CD8-positive, alpha-beta memory T cell (primary cell): Measurements from ENCODE around the gene SLC6A6. TPM values are rescaled to one million over a fixed set of nuclear protein-coding genes. Genes with fewer than 3 reads are reported as not detected.

ENCODE experiments used
- CTCF ChIA-PET: fragments of 350-600 bp; sonication (Branson Sonifier 250); formaldehyde crosslinking; loops from one replicate; lab custom pipeline; 2021; ENCODE audit warnings: antibody characterized with exemption; lab: Charles Lee
- POLR2A ChIA-PET: fragments of 350-600 bp; sonication (Branson Sonifier 250); formaldehyde crosslinking; loops from one replicate; lab custom pipeline; 2021; ENCODE audit warnings: antibody characterized with exemption; lab: Charles Lee
- DNase-seq, 5 donors: peaks; one replicate each; pipeline versions ENCODE4 v3.0.0 to v3.0.0-alpha.2; 2020 to 2022; ENCODE audit warnings: mixed read lengths in 1 of 5
- H3K27ac ChIP-seq: one replicate; pipeline ENCODE4 v1.7.0; 2013; ENCODE audit warnings: low read depth, mild to moderate bottlenecking, low read length, moderate library complexity
- H3K27me3 ChIP-seq: 2 replicates; pipeline ENCODE4 v1.7.0; 2013; ENCODE audit warnings: low read length, mild to moderate bottlenecking; ENCODE audit not compliant: insufficient read depth, poor library complexity, severe bottlenecking
- H3K36me3 ChIP-seq: 2 replicates; pipeline ENCODE4 v1.7.0; 2013; ENCODE audit warnings: mild to moderate bottlenecking, low read length, moderate library complexity; ENCODE audit not compliant: insufficient read depth
- H3K4me1 ChIP-seq: 2 replicates; pipeline ENCODE4 v1.7.0; 2013; ENCODE audit warnings: mild to moderate bottlenecking, low read length, moderate library complexity; ENCODE audit not compliant: insufficient read depth
- H3K4me3 ChIP-seq: 2 replicates; pipeline ENCODE4 v1.7.0; 2013; ENCODE audit warnings: mild to moderate bottlenecking, low read length
- H3K9me3 ChIP-seq: 2 replicates; pipeline ENCODE4 v1.7.0; 2013; ENCODE audit warnings: mild to moderate bottlenecking, low read length
- H3K27ac Mint-ChIP-seq, 8 donors: one replicate each; pipeline ENCODE4 v1.8.0; 2020 to 2021; ENCODE audit warnings: mixed read lengths in 8 of 8, mild to moderate bottlenecking in 6 of 8, inconsistent platforms in 3 of 8, moderate library complexity in 3 of 8
- H3K27me3 Mint-ChIP-seq, 2 donors: one replicate each; pipeline ENCODE4 v1.8.0; 2020 to 2021; ENCODE audit warnings: mixed read lengths in 2 of 2, mild to moderate bottlenecking in 1 of 2, moderate library complexity in 1 of 2
- H3K36me3 Mint-ChIP-seq, 3 donors: one replicate each; pipeline ENCODE4 v1.8.0; 2020 to 2021; ENCODE audit warnings: mixed read lengths in 3 of 3, inconsistent platforms in 1 of 3, mild to moderate bottlenecking in 1 of 3
- H3K4me1 Mint-ChIP-seq, 3 donors: one replicate each; pipeline ENCODE4 v1.8.0; 2020 to 2021; ENCODE audit warnings: mixed read lengths in 3 of 3, inconsistent platforms in 1 of 3, mild to moderate bottlenecking in 1 of 3
- H3K4me3 Mint-ChIP-seq, 7 donors: one replicate each; pipeline ENCODE4 v1.8.0; 2020 to 2021; ENCODE audit warnings: mixed read lengths in 7 of 7, mild to moderate bottlenecking in 6 of 7, moderate library complexity in 4 of 7, inconsistent platforms in 2 of 7
- H3K9me3 Mint-ChIP-seq, 5 donors: one replicate each; pipeline ENCODE4 v1.8.0; 2020 to 2022; ENCODE audit warnings: mixed read lengths in 5 of 5, mild to moderate bottlenecking in 3 of 5, moderate library complexity in 2 of 5, inconsistent platforms in 1 of 5
- polyA plus RNA-seq: library from polyadenylated mRNA; unstranded; fragments of 300-500 nt; fragmentation: Illumina TruSeq; gene quantifications from one replicate; pipeline ENCODE4 v1.2.3, GENCODE V29; 2021
- total RNA-seq, 2 experiments: library from RNA; stranded (reverse); gene quantifications; one replicate each; pipeline ENCODE4 v1.2.3, GENCODE V29; 2021

SLC6A6 gene
- total and polyA plus RNA-seq, 3 experiments from 2014 or later = 6.6 to 44.6 (median 44.5) TPM

GRCh38 chr3:14503033-14503705 lies 100.8 kb downstream of the SLC6A6 start:
- no peak overlapping the region for H3K4me3 Mint-ChIP-seq
- ChIA-PET POLR2A (no interaction called here), CTCF (no interaction called here)
- Histone ChIP-seq H3K36me3 (no peaks in the 10 kb centered on the region), H3K27ac (no peak overlapping the region), H3K27me3 (no peaks in the 10 kb centered on the region), H3K4me3 (no peak overlapping the region), H3K9me3 (no peaks in the 10 kb centered on the region), H3K4me1 (no peaks in the 10 kb centered on the region)
- peaks cover 0 to 3% (median 0%) of the 10 kb centered on the region in 3 donors for H3K4me1 Mint-ChIP-seq
- peaks cover 4 to 8% of the 10 kb centered on the region in 2 donors for H3K27me3 Mint-ChIP-seq
- no peak overlapping the region for H3K27ac Mint-ChIP-seq
- no peak for DNase-seq
- H3K36me3 Mint-ChIP-seq = peaks cover 0 to 10% (median 0%) of the 10 kb centered on the region in 3 donors
- peaks cover 15 to 22% (median 20%) of the 10 kb centered on the region in 5 donors for H3K9me3 Mint-ChIP-seq

- H3K4me1 Mint-ChIP-seq = peaks cover 0 to 6% (median 4%) of the 10 kb centered on the region in 3 donors
- ChIA-PET POLR2A (no interaction called here), CTCF (no interaction called here)
- peaks cover 4 to 8% of the 10 kb centered on the region in 2 donors for H3K27me3 Mint-ChIP-seq
- H3K27me3 ChIP-seq = no peaks in the 10 kb centered on the region
- H3K9me3 Mint-ChIP-seq = peaks cover 15 to 22% (median 20%) of the 10 kb centered on the region in 5 donors
- H3K4me1 ChIP-seq = no peaks in the 10 kb centered on the region
- no peaks in the 10 kb centered on the region for H3K9me3 ChIP-seq
- H3K4me3 Mint-ChIP-seq = no peak overlapping the region
- DNase-seq = no peak
- peaks cover 0 to 10% (median 0%) of the 10 kb centered on the region in 3 donors for H3K36me3 Mint-ChIP-seq
- H3K4me3 ChIP-seq = no peak overlapping the region
- no peaks in the 10 kb centered on the region for H3K36me3 ChIP-seq
- H3K27ac Mint-ChIP-seq = no peak overlapping the region
- no peak overlapping the region for H3K27ac ChIP-seq
Observed at GRCh38 chr3:14503706-14504065, 101.3 kb downstream of the SLC6A6 start.

GRCh38 chr3:14505001-14505802 lies 102.8 kb downstream of the SLC6A6 start:
- Histone ChIP-seq H3K36me3 (no peaks in the 10 kb centered on the region), H3K4me3 (no peak overlapping the region), H3K9me3 (no peaks in the 10 kb centered on the region), H3K4me1 (no peaks in the 10 kb centered on the region), H3K27me3 (no peaks in the 10 kb centered on the region), H3K27ac (no peak overlapping the region)
- Mint-ChIP-seq H3K36me3 (peaks cover 0 to 10% (median 0%) of the 10 kb centered on the region in 3 donors), H3K4me3 (no peak overlapping the region), H3K27ac (no peak overlapping the region), H3K27me3 (peaks cover 4 to 8% of the 10 kb centered on the region in 2 donors), H3K9me3 (peaks cover 15 to 22% (median 20%) of the 10 kb centered on the region in 5 donors), H3K4me1 (peaks cover 0 to 10% (median 9%) of the 10 kb centered on the region in 3 donors)
- POLR2A ChIA-PET = no interaction called here
- DNase-seq = no peak
- CTCF ChIA-PET = no interaction called here

GRCh38 chr3:14505803-14506500 lies 103.5 kb downstream of the SLC6A6 start:
- Histone ChIP-seq H3K4me3 (no peak overlapping the region), H3K36me3 (no peaks in the 10 kb centered on the region), H3K4me1 (no peaks in the 10 kb centered on the region), H3K27ac (no peak overlapping the region), H3K27me3 (no peaks in the 10 kb centered on the region), H3K9me3 (no peaks in the 10 kb centered on the region)
- H3K4me3 Mint-ChIP-seq = no peak overlapping the region
- peaks cover 15 to 20% (median 16%) of the 10 kb centered on the region in 5 donors for H3K9me3 Mint-ChIP-seq
- POLR2A ChIA-PET = no interaction called here
- no peak for DNase-seq
- peaks cover 0 to 10% (median 9%) of the 10 kb centered on the region in 3 donors for H3K4me1 Mint-ChIP-seq
- H3K36me3 Mint-ChIP-seq = peaks cover 0 to 10% (median 0%) of the 10 kb centered on the region in 3 donors
- H3K27me3 Mint-ChIP-seq = peaks cover 4 to 8% of the 10 kb centered on the region in 2 donors
- CTCF ChIA-PET = no interaction called here
- H3K27ac Mint-ChIP-seq = no peak overlapping the region

GRCh38 chr3:14506626-14507304 lies 104.4 kb downstream of the SLC6A6 start:
- Mint-ChIP-seq H3K27ac (no peak overlapping the region), H3K36me3 (peaks cover 0 to 8% (median 0%) of the 10 kb centered on the region in 3 donors), H3K4me3 (no peak overlapping the region), H3K9me3 (peaks cover 10 to 17% (median 13%) of the 10 kb centered on the region in 5 donors), H3K4me1 (peaks cover 0 to 10% (median 9%) of the 10 kb centered on the region in 3 donors), H3K27me3 (peaks cover 4 to 8% of the 10 kb centered on the region in 2 donors)
- Histone ChIP-seq H3K27ac (no peak overlapping the region), H3K27me3 (no peaks in the 10 kb centered on the region), H3K36me3 (no peaks in the 10 kb centered on the region), H3K9me3 (no peaks in the 10 kb centered on the region), H3K4me3 (no peak overlapping the region), H3K4me1 (no peaks in the 10 kb centered on the region)
- CTCF ChIA-PET = no interaction called here
- POLR2A ChIA-PET = no interaction called here
- no peak for DNase-seq

GRCh38 chr3:14507305-14507741 lies 104.9 kb downstream of the SLC6A6 start:
- H3K4me1 ChIP-seq = no peaks in the 10 kb centered on the region
- H3K27me3 ChIP-seq = no peaks in the 10 kb centered on the region
- Mint-ChIP-seq H3K9me3 (peaks cover 7 to 13% (median 9%) of the 10 kb centered on the region in 5 donors), H3K27me3 (peaks cover 4 to 8% of the 10 kb centered on the region in 2 donors), H3K36me3 (peaks cover 0 to 6% (median 0%) of the 10 kb centered on the region in 3 donors), H3K4me1 (peaks cover 0 to 10% (median 9%) of the 10 kb centered on the region in 3 donors), H3K27ac (peak overlapping the region in 1 of 8 donors; percentile 50), H3K4me3 (no peak overlapping the region)
- no peaks in the 10 kb centered on the region for H3K9me3 ChIP-seq
- DNase-seq = no peak
- POLR2A ChIA-PET = no interaction called here
- no peak overlapping the region for H3K4me3 ChIP-seq
- H3K36me3 ChIP-seq = no peaks in the 10 kb centered on the region
- CTCF ChIA-PET = no interaction called here
- no peak overlapping the region for H3K27ac ChIP-seq

- H3K27me3 Mint-ChIP-seq = peaks cover 4 to 8% of the 10 kb centered on the region in 2 donors
- Histone ChIP-seq H3K4me3 (no peak overlapping the region), H3K27me3 (no peaks in the 10 kb centered on the region), H3K27ac (no peak overlapping the region), H3K4me1 (no peaks in the 10 kb centered on the region), H3K36me3 (no peaks in the 10 kb centered on the region), H3K9me3 (no peaks in the 10 kb centered on the region)
- peaks cover 2 to 8% (median 5%) of the 10 kb centered on the region in 5 donors for H3K9me3 Mint-ChIP-seq
- POLR2A ChIA-PET = no interaction called here
- CTCF ChIA-PET = interaction anchor here (0.9 to 2.4 kb wide), 5 partner anchors 23 to 762 kb away, joined by 3 to 10 read pairs (median 4); no protein-coding TSS in a partner anchor
- peaks cover 0 to 5% (median 0%) of the 10 kb centered on the region in 3 donors for H3K36me3 Mint-ChIP-seq
- peak overlapping the region in 1 of 8 donors; percentile 50 for H3K27ac Mint-ChIP-seq
- no peak overlapping the region for H3K4me3 Mint-ChIP-seq
- H3K4me1 Mint-ChIP-seq = peaks cover 0 to 10% (median 9%) of the 10 kb centered on the region in 3 donors
- DNase-seq = no peak
Observed at GRCh38 chr3:14507757-14508504, 105.5 kb downstream of the SLC6A6 start.
